ENCODE data around the gene GTF2A1. TPM values are rescaled to one million over a fixed set of nuclear protein-coding genes. Genes with fewer than 3 reads are reported as not detected.

The GTF2A1 gene
- total RNA-seq, 2 donors from 2014 or later, result 52.3 to 58.6 TPM

DNA sequence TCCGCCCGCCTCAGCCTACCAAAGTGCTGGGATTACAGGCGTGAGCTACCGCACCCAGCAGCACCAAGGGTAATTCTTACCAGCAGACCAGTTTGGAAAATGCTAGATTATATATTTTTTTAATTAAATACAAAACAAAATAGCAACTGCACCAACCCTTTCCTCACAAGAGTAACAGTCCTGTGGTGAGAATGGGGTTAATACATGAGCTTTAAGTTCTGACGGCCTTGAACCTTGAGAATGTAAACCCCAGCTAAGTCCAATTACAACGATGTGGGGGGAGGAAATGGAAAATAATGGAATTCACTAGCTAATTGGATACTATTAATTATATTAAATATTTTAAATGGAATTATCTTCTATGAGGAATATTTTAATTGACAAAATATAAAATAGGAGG lies 82.3 kb downstream of the GTF2A1 start:
- Mint-ChIP-seq H3K27me3 (ENCODE audit: low read depth) (no peaks in the 10 kb centered on the region), H3K9me3 (no peaks in the 10 kb centered on the region), H3K4me3 (no peak overlapping the region), H3K27ac (no peak overlapping the region), H3K36me3 (ENCODE audit: insufficient read depth in 2 of 2) (no peaks in the 10 kb centered on the region), H3K4me1 (ENCODE audit: low read depth) (no peaks in the 10 kb centered on the region)
- DNase-seq (no peak), ATAC-seq (replicated peaks in 1 of 2) (no peak)

DNA sequence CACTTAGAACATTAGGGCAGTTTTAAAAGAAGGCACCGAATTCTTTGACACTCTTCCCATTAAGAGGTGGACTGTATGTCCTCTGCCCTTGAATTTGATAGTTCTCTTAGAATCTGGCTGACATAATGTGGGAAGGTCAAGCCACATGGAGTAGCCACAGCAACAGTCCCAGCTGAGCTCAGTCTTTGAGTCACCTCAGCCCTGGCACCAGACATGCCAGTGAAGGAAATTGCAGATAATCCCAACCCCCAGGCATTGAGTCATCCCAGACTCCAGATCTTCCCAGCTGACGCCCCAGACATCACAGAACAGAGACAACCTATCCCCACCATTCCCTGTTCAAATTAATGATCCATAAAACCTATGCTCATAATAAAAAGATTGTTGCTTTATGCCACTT lies 83.4 kb downstream of the GTF2A1 start:
- no peaks in the 10 kb centered on the region for H3K9me3 Mint-ChIP-seq
- H3K4me3 Mint-ChIP-seq, result no peak overlapping the region
- no peak for ATAC-seq (replicated peaks in 1 of 2)

DNA sequence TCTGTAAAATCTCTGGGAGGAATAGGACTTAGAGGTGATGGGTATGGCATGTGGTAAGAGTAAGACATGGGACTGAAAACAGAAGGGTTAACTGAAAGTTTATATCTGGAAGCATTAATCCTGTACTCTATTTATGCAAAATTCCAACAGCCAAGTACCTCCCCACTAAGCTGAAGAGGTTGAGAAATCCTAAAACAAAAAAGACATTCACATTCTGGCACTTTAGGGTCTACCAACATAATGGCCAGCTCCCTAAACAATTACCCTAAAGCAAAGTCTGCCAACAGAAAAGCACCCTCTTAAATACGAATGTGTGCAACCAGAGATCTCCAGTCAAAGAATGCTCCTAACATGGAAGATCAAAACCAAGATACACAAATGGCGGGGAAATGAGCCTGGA lies 87.4 kb downstream of the GTF2A1 start:
- H3K36me3 Mint-ChIP-seq (ENCODE audit: insufficient read depth in 2 of 2), result no peaks in the 10 kb centered on the region
- ATAC-seq (replicated peaks in 1 of 2), result no peak
- no peaks in the 10 kb centered on the region for H3K27me3 Mint-ChIP-seq (ENCODE audit: low read depth)
- DNase-seq, result no peak
- H3K4me3 Mint-ChIP-seq, result no peak overlapping the region
- no peaks in the 10 kb centered on the region for H3K4me1 Mint-ChIP-seq (ENCODE audit: low read depth)
- no peaks in the 10 kb centered on the region for H3K9me3 Mint-ChIP-seq
- H3K27ac Mint-ChIP-seq, result no peak overlapping the region

More for the DNA sequence above, 83.4 kb downstream of the GTF2A1 start:
- no peak for DNase-seq
- H3K36me3 Mint-ChIP-seq (ENCODE audit: insufficient read depth in 2 of 2), result no peaks in the 10 kb centered on the region
- H3K4me1 Mint-ChIP-seq (ENCODE audit: low read depth), result no peaks in the 10 kb centered on the region
- no peaks in the 10 kb centered on the region for H3K27me3 Mint-ChIP-seq (ENCODE audit: low read depth)
- H3K27ac Mint-ChIP-seq, result no peak overlapping the region

GRCh38 chr14:81132468-81132867 lies 88.3 kb downstream of the GTF2A1 start:
- no peak for ATAC-seq (replicated peaks in 1 of 2)

DNA sequence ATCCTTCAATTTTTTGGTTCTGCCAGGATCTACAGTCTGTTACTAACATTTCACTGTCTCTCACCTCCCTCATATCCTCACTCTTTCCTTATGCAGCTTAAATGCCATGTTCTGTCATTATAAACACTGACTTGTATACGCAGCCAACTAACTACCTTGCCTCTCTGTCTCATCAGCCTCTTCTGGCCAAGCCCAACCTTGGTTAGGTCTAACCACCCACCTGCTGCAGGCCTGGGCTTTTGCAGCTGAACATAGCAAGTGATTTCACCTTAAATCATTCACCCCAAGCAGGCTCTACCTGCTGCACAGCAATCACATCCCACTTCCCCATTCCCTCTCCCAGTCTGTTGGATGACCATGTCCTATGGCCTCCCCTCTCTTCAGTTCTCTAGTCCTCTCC lies 91.5 kb downstream of the GTF2A1 start:
- no peaks in the 10 kb centered on the region for H3K4me1 Mint-ChIP-seq (ENCODE audit: low read depth)
- H3K27me3 Mint-ChIP-seq (ENCODE audit: low read depth), result no peaks in the 10 kb centered on the region
- no peak overlapping the region for H3K27ac Mint-ChIP-seq
- no peaks in the 10 kb centered on the region for H3K9me3 Mint-ChIP-seq
- H3K36me3 Mint-ChIP-seq (ENCODE audit: insufficient read depth in 2 of 2), result no peaks in the 10 kb centered on the region
- DNase-seq (no peak), ATAC-seq (replicated peaks in 1 of 2) (no peak)
- H3K4me3 Mint-ChIP-seq, result no peak overlapping the region

More at GRCh38 chr14:81132468-81132867, 88.3 kb downstream of the GTF2A1 start:
- no peak overlapping the region for H3K4me3 Mint-ChIP-seq
- no peaks in the 10 kb centered on the region for H3K36me3 Mint-ChIP-seq (ENCODE audit: insufficient read depth in 2 of 2)
- no peaks in the 10 kb centered on the region for H3K9me3 Mint-ChIP-seq
- H3K27ac Mint-ChIP-seq, result no peak overlapping the region
- H3K27me3 Mint-ChIP-seq (ENCODE audit: low read depth), result no peaks in the 10 kb centered on the region
- H3K4me1 Mint-ChIP-seq (ENCODE audit: low read depth), result no peaks in the 10 kb centered on the region
- DNase-seq, result no peak

GRCh38 chr14:81127785-81128184 lies 93.0 kb downstream of the GTF2A1 start:
- Mint-ChIP-seq H3K36me3 (ENCODE audit: insufficient read depth in 2 of 2) (no peaks in the 10 kb centered on the region), H3K4me3 (no peak overlapping the region), H3K9me3 (no peaks in the 10 kb centered on the region), H3K27ac (no peak overlapping the region), H3K27me3 (ENCODE audit: low read depth) (no peaks in the 10 kb centered on the region), H3K4me1 (ENCODE audit: low read depth) (no peaks in the 10 kb centered on the region)
- no peak for ATAC-seq (replicated peaks in 1 of 2)
- DNase-seq, result no peak

DNA sequence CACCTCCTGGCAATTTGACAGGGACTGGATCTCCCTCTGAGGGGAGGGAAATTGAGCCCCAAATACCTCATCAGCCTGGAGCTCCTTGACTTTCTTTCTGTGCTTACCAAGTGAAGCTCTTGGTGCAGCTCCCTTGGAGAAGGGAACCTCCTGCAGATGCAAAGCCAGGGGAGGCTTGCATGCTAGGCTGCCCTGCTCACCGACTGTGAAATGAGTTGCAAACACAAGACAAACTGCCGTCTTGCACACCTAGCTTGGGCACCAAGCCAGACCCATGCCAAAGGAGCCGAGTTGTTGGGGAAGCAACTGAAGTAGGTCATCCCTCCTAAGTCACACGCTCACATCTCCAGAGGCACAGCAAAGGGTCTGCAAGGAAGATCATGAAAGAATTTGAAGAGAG lies 95.2 kb downstream of the GTF2A1 start:
- Mint-ChIP-seq H3K9me3 (no peaks in the 10 kb centered on the region), H3K36me3 (ENCODE audit: insufficient read depth in 2 of 2) (peaks cover 0 to 2% of the 10 kb centered on the region in 2 donors), H3K27ac (no peak overlapping the region), H3K27me3 (ENCODE audit: low read depth) (no peaks in the 10 kb centered on the region), H3K4me3 (no peak overlapping the region), H3K4me1 (ENCODE audit: low read depth) (peaks cover 6% of the 10 kb centered on the region)
- ATAC-seq (replicated peaks in 1 of 2) (no peak), DNase-seq (no peak)

Other genes with a start within 250 kb of the GTF2A1 start
- gene STON2, start 179.4 kb upstream of the GTF2A1 start, total RNA-seq, result under 1 TPM; 0.10 to 0.12 TPM